ENCODE data around the gene XK.

Gene XK

DNA sequence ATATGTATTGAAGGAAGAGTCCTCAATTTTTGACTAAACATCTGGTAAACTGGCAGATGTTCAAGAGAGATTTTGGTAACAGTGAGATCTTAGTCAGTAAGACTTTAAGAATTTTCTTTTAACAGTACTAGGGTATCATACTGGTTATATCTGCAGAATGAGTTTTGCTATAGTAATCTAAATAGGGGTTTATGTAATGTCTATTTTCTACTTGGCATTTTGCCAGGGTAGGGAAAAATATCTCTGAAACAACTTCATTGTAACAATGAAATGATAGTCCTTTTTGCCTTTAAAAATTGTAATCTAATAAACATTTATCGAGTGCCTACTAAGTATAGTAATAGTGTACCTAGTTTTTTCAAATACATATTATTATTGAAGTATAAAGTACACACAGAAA, 32.1 kb downstream of the XK start:
- no peak for DNase-seq
- no peak overlapping the region for H3K9ac ChIP-seq (ENCODE audit: low read length)
- H3K4ac ChIP-seq (ENCODE audit: low read depth, low read length): no peak overlapping the region
- no peak overlapping the region for H3K18ac ChIP-seq (ENCODE audit: low read length)
- H3K79me2 ChIP-seq (ENCODE audit: control insufficient read depth, insufficient read depth, low read length, poor library complexity): no peaks in the 10 kb centered on the region
- no peak overlapping the region for H3K23ac ChIP-seq (ENCODE audit: low read length)
- H2BK120ac ChIP-seq (ENCODE audit: insufficient read depth, low read length, poor library complexity): no peak overlapping the region
- H4K8ac ChIP-seq (ENCODE audit: low read depth, low read length): no peak overlapping the region
- H2AFZ ChIP-seq (ENCODE audit: insufficient read depth, low read length, poor library complexity): no peak overlapping the region
- H4K91ac ChIP-seq (ENCODE audit: low read depth, low read length): no peak overlapping the region
- no peaks in the 10 kb centered on the region for H3K27me3 ChIP-seq (ENCODE audit: insufficient read depth, low read length)
- H3K4me3 ChIP-seq (ENCODE audit: low read depth, low read length): no peak overlapping the region
- H2BK12ac ChIP-seq (ENCODE audit: low read length): no peak overlapping the region
- no peak overlapping the region for H2BK5ac ChIP-seq (ENCODE audit: low read depth, low read length, poor library complexity)
- H3K79me1 ChIP-seq (ENCODE audit: low read length): no peaks in the 10 kb centered on the region
- H3K9me3 ChIP-seq (ENCODE audit: insufficient read depth, low read depth, low read length): no peaks in the 10 kb centered on the region
- no peaks in the 10 kb centered on the region for H3K4me1 ChIP-seq (ENCODE audit: control insufficient read depth in 1 of 2, insufficient read depth in 2 of 2, low read length in 2 of 2)
- WGBS (ENCODE audit: extremely low coverage, insufficient coverage, insufficient read length): no CpG with 5 or more reads among the region's 1 CpG
- H3K14ac ChIP-seq (ENCODE audit: low read length): no peak overlapping the region
- no peak overlapping the region for H4K12ac ChIP-seq (ENCODE audit: low read depth, low read length)
- no peaks in the 10 kb centered on the region for H3K36me3 ChIP-seq (ENCODE audit: control insufficient read depth in 1 of 2, insufficient read depth in 2 of 2, low read length in 2 of 2)
- no peak overlapping the region for H2AK5ac ChIP-seq (ENCODE audit: low read length)
- no peak overlapping the region for H3K27ac ChIP-seq (ENCODE audit: low read depth, low read length)
- H3K4me2 ChIP-seq (ENCODE audit: low read length): no peak overlapping the region

GRCh38 chrX:37722595-37722994, 37.0 kb downstream of the XK start:
- no CpG with 5 or more reads among the region's 1 CpG for WGBS (ENCODE audit: extremely low coverage, insufficient coverage, insufficient read length)
- no peak overlapping the region for H2AFZ ChIP-seq (ENCODE audit: insufficient read depth, low read length, poor library complexity)
- H3K36me3 ChIP-seq (ENCODE audit: control insufficient read depth in 1 of 2, insufficient read depth in 2 of 2, low read length in 2 of 2): no peaks in the 10 kb centered on the region
- H4K8ac ChIP-seq (ENCODE audit: low read depth, low read length): no peak overlapping the region
- H3K18ac ChIP-seq (ENCODE audit: low read length): no peak overlapping the region
- H3K23ac ChIP-seq (ENCODE audit: low read length): no peak overlapping the region
- H3K4me1 ChIP-seq (ENCODE audit: control insufficient read depth in 1 of 2, insufficient read depth in 2 of 2, low read length in 2 of 2): no peaks in the 10 kb centered on the region
- H3K9ac ChIP-seq (ENCODE audit: low read length): no peak overlapping the region
- H3K4me2 ChIP-seq (ENCODE audit: low read length): no peak overlapping the region
- no peaks in the 10 kb centered on the region for H3K9me3 ChIP-seq (ENCODE audit: insufficient read depth, low read depth, low read length)
- H2BK120ac ChIP-seq (ENCODE audit: insufficient read depth, low read length, poor library complexity): no peak overlapping the region
- H3K27ac ChIP-seq (ENCODE audit: low read depth, low read length): no peak overlapping the region
- H2BK5ac ChIP-seq (ENCODE audit: low read depth, low read length, poor library complexity): no peak overlapping the region
- H4K12ac ChIP-seq (ENCODE audit: low read depth, low read length): no peak overlapping the region
- no peak for DNase-seq
- H3K27me3 ChIP-seq (ENCODE audit: insufficient read depth, low read length): no peaks in the 10 kb centered on the region
- no peaks in the 10 kb centered on the region for H3K79me2 ChIP-seq (ENCODE audit: control insufficient read depth, insufficient read depth, low read length, poor library complexity)
- no peak overlapping the region for H4K91ac ChIP-seq (ENCODE audit: low read depth, low read length)
- H3K79me1 ChIP-seq (ENCODE audit: low read length): no peaks in the 10 kb centered on the region
- H3K4ac ChIP-seq (ENCODE audit: low read depth, low read length): no peak overlapping the region
- no peak overlapping the region for H3K4me3 ChIP-seq (ENCODE audit: low read depth, low read length)
- no peak overlapping the region for H2AK5ac ChIP-seq (ENCODE audit: low read length)
- no peak overlapping the region for H3K14ac ChIP-seq (ENCODE audit: low read length)
- H2BK12ac ChIP-seq (ENCODE audit: low read length): no peak overlapping the region

DNA sequence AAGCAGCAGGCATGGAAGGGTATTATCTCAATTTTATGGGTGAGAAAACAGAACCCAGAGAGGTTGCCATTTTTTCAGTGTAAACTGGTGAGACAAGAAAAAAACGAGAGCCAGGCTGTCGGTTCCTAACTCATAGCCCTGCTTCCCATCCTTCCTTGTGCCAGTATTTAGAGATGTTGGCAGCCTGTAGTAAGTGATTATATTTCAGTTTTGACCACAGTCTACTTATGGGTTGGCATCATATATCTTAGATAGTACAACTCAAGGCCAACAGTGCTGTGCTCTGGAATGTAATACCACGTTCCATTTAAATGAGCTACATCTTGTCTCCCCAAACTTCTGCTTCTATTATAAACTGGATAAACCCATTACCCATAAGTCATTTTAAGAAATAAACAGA, 40.8 kb downstream of the XK start:
- WGBS (ENCODE audit: extremely low coverage, insufficient coverage, insufficient read length): no CpG with 5 or more reads among the region's 3 CpGs

GRCh38 chrX:37745354-37745753, 59.8 kb downstream of the XK start:
- no peak overlapping the region for H4K91ac ChIP-seq (ENCODE audit: low read depth, low read length)
- H3K27me3 ChIP-seq (ENCODE audit: insufficient read depth, low read length): no peaks in the 10 kb centered on the region
- H4K12ac ChIP-seq (ENCODE audit: low read depth, low read length): no peak overlapping the region
- H3K79me1 ChIP-seq (ENCODE audit: low read length): no peaks in the 10 kb centered on the region
- H3K9me3 ChIP-seq (ENCODE audit: insufficient read depth, low read depth, low read length): no peaks in the 10 kb centered on the region
- no peak overlapping the region for H2BK12ac ChIP-seq (ENCODE audit: low read length)
- H3K4ac ChIP-seq (ENCODE audit: low read depth, low read length): no peak overlapping the region
- no peak overlapping the region for H2AK5ac ChIP-seq (ENCODE audit: low read length)
- no peak overlapping the region for H3K9ac ChIP-seq (ENCODE audit: low read length)
- H3K14ac ChIP-seq (ENCODE audit: low read length): no peak overlapping the region
- H4K8ac ChIP-seq (ENCODE audit: low read depth, low read length): no peak overlapping the region
- no peak overlapping the region for H3K18ac ChIP-seq (ENCODE audit: low read length)
- H3K79me2 ChIP-seq (ENCODE audit: control insufficient read depth, insufficient read depth, low read length, poor library complexity): no peaks in the 10 kb centered on the region
- no peak overlapping the region for H3K4me3 ChIP-seq (ENCODE audit: low read depth, low read length)
- H2BK120ac ChIP-seq (ENCODE audit: insufficient read depth, low read length, poor library complexity): no peak overlapping the region
- H3K36me3 ChIP-seq (ENCODE audit: control insufficient read depth in 1 of 2, insufficient read depth in 2 of 2, low read length in 2 of 2): no peaks in the 10 kb centered on the region
- no peaks in the 10 kb centered on the region for H3K4me1 ChIP-seq (ENCODE audit: control insufficient read depth in 1 of 2, insufficient read depth in 2 of 2, low read length in 2 of 2)
- H3K4me2 ChIP-seq (ENCODE audit: low read length): no peak overlapping the region
- no peak overlapping the region for H2AFZ ChIP-seq (ENCODE audit: insufficient read depth, low read length, poor library complexity)
- H3K23ac ChIP-seq (ENCODE audit: low read length): no peak overlapping the region
- no CpG with 5 or more reads among the region's 3 CpGs for WGBS (ENCODE audit: extremely low coverage, insufficient coverage, insufficient read length)
- H2BK5ac ChIP-seq (ENCODE audit: low read depth, low read length, poor library complexity): no peak overlapping the region
- no peak overlapping the region for H3K27ac ChIP-seq (ENCODE audit: low read depth, low read length)
- peak; percentile 54 to 84 for DNase-seq

More for the DNA sequence above, 40.8 kb downstream of the XK start:
- no peak for DNase-seq
- H3K23ac ChIP-seq (ENCODE audit: low read length): no peak overlapping the region
- H3K79me1 ChIP-seq (ENCODE audit: low read length): no peaks in the 10 kb centered on the region
- H3K79me2 ChIP-seq (ENCODE audit: control insufficient read depth, insufficient read depth, low read length, poor library complexity): no peaks in the 10 kb centered on the region
- H3K9me3 ChIP-seq (ENCODE audit: insufficient read depth, low read depth, low read length): no peaks in the 10 kb centered on the region
- no peak overlapping the region for H2BK5ac ChIP-seq (ENCODE audit: low read depth, low read length, poor library complexity)
- no peaks in the 10 kb centered on the region for H3K27me3 ChIP-seq (ENCODE audit: insufficient read depth, low read length)
- H3K36me3 ChIP-seq (ENCODE audit: control insufficient read depth in 1 of 2, insufficient read depth in 2 of 2, low read length in 2 of 2): no peaks in the 10 kb centered on the region
- H3K4me2 ChIP-seq (ENCODE audit: low read length): no peak overlapping the region
- no peak overlapping the region for H3K27ac ChIP-seq (ENCODE audit: low read depth, low read length)
- no peak overlapping the region for H3K18ac ChIP-seq (ENCODE audit: low read length)
- no peak overlapping the region for H3K4ac ChIP-seq (ENCODE audit: low read depth, low read length)
- H4K91ac ChIP-seq (ENCODE audit: low read depth, low read length): no peak overlapping the region
- no peak overlapping the region for H2AFZ ChIP-seq (ENCODE audit: insufficient read depth, low read length, poor library complexity)
- H4K8ac ChIP-seq (ENCODE audit: low read depth, low read length): no peak overlapping the region
- H3K14ac ChIP-seq (ENCODE audit: low read length): no peak overlapping the region
- H3K4me3 ChIP-seq (ENCODE audit: low read depth, low read length): no peak overlapping the region
- H2BK12ac ChIP-seq (ENCODE audit: low read length): no peak overlapping the region
- H3K4me1 ChIP-seq (ENCODE audit: control insufficient read depth in 1 of 2, insufficient read depth in 2 of 2, low read length in 2 of 2): no peaks in the 10 kb centered on the region
- no peak overlapping the region for H2AK5ac ChIP-seq (ENCODE audit: low read length)
- no peak overlapping the region for H4K12ac ChIP-seq (ENCODE audit: low read depth, low read length)
- H2BK120ac ChIP-seq (ENCODE audit: insufficient read depth, low read length, poor library complexity): no peak overlapping the region
- H3K9ac ChIP-seq (ENCODE audit: low read length): no peak overlapping the region

All from trophoblast cell (in vitro differentiated cells and primary cell).